ENCODE measurements around the gene CAMK2D. TPM values are rescaled to one million over a fixed set of nuclear protein-coding genes. Genes with fewer than 3 reads are reported as not detected.

CAMK2D gene
- total RNA-seq, 1 donor: 207 TPM

DNA sequence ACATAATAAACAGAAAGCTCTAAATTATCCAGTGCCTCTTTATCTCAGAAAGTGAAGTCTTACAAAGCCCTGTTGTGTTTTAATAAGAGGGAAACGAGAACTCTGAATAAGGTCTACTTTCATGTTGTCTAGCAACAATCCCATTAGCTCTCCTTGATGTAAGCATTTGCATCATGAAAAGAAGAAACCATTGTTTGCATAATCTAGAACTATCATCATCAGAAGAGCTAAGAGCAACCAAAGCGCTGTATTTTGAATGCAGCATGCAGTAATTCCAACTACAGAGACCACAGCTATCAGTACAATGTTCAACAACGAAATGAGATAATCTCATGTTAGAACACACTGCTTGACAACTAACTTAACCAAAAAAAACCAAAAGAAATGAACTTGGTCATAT lies 257.1 kb downstream of the CAMK2D start:
- no peaks in the 10 kb centered on the region for H4K20me1 ChIP-seq (ENCODE audit: insufficient read depth, low read length)
- H3K4me2 ChIP-seq (ENCODE audit: insufficient read depth, low read length): no peak overlapping the region
- peaks cover 5% of the 10 kb centered on the region for H3K4me1 ChIP-seq (ENCODE audit: insufficient read depth, low read length)
- H2AFZ ChIP-seq (ENCODE audit: low read length): no peak overlapping the region
- peaks cover 38% of the 10 kb centered on the region for H3K36me3 ChIP-seq (ENCODE audit: insufficient read depth, low read length)
- no peak overlapping the region for H3K4me3 ChIP-seq (ENCODE audit: insufficient read depth, low read length)
- DNase-seq (ENCODE audit: insufficient read length, low spot score, missing footprints): no peak
- H3K27ac ChIP-seq (ENCODE audit: low read depth, low read length): no peak overlapping the region
- TF ChIP-seq, protein P1, sequence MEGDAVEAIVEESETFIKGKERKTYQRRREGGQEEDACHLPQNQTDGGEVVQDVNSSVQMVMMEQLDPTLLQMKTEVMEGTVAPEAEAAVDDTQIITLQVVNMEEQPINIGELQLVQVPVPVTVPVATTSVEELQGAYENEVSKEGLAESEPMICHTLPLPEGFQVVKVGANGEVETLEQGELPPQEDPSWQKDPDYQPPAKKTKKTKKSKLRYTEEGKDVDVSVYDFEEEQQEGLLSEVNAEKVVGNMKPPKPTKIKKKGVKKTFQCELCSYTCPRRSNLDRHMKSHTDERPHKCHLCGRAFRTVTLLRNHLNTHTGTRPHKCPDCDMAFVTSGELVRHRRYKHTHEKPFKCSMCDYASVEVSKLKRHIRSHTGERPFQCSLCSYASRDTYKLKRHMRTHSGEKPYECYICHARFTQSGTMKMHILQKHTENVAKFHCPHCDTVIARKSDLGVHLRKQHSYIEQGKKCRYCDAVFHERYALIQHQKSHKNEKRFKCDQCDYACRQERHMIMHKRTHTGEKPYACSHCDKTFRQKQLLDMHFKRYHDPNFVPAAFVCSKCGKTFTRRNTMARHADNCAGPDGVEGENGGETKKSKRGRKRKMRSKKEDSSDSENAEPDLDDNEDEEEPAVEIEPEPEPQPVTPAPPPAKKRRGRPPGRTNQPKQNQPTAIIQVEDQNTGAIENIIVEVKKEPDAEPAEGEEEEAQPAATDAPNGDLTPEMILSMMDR (IDR thresholded peaks at IDR 0.05; ENCODE audit: extremely low read depth, low read depth, low read length): no peak
- H3K79me2 ChIP-seq (ENCODE audit: insufficient read depth, low read length): peaks cover 2% of the 10 kb centered on the region
- H3K9me3 ChIP-seq (ENCODE audit: low read depth, low read length): no peaks in the 10 kb centered on the region
- H3K27me3 ChIP-seq (ENCODE audit: insufficient read depth, low read length): no peaks in the 10 kb centered on the region

DNA sequence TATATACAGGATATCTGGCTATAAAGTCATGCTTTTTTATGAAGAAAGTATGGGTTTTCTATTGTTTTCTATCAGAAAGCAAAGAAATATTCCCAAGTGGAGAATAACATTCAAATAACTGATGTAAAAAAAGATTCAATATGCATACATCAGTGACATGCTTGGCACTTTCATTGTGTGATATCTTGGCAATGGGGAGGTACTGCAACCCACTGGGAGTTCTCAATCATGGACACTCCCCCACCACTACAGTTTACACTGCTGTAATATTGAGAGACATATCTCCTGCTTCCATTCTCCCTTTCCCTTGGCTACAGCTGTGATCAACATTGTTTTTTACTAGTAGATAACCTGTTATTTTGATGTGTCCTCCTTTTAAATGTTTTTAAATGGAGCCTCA lies 257.8 kb downstream of the CAMK2D start:
- peaks cover 37% of the 10 kb centered on the region for H3K36me3 ChIP-seq (ENCODE audit: insufficient read depth, low read length)
- H3K4me3 ChIP-seq (ENCODE audit: insufficient read depth, low read length): no peak overlapping the region
- H3K27ac ChIP-seq (ENCODE audit: low read depth, low read length): no peak overlapping the region
- H3K4me2 ChIP-seq (ENCODE audit: insufficient read depth, low read length): no peak overlapping the region
- peaks cover 2% of the 10 kb centered on the region for H3K79me2 ChIP-seq (ENCODE audit: insufficient read depth, low read length)
- TF ChIP-seq, protein P1 (IDR thresholded peaks at IDR 0.05; ENCODE audit: extremely low read depth, low read depth, low read length): no peak
- H2AFZ ChIP-seq (ENCODE audit: low read length): no peak overlapping the region
- no peak for DNase-seq (ENCODE audit: insufficient read length, low spot score, missing footprints)
- H3K27me3 ChIP-seq (ENCODE audit: insufficient read depth, low read length): no peaks in the 10 kb centered on the region
- no peaks in the 10 kb centered on the region for H3K9me3 ChIP-seq (ENCODE audit: low read depth, low read length)
- no peaks in the 10 kb centered on the region for H4K20me1 ChIP-seq (ENCODE audit: insufficient read depth, low read length)
- peaks cover 5% of the 10 kb centered on the region for H3K4me1 ChIP-seq (ENCODE audit: insufficient read depth, low read length)

DNA sequence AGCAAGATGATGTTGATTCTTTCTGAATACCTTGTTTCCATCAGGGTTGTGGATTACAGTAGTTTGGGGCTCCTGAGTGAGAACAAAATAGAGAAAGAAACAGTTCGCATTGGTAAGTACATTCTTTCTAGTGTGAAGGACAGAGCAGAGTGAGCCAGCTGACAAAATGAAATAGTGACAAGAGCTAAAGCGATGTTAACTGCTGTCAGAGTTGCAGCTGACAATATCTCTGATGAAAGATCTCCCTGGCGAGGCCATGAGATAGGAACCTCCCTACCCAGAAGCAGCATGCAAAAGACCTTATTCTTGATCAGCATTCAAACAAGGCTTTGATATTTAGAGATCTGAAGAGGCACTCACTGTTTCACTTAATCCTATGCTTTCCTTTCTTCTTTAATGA lies 258.6 kb downstream of the CAMK2D start:
- DNase-seq (ENCODE audit: insufficient read length, low spot score, missing footprints): no peak
- Histone ChIP-seq H3K79me2 (ENCODE audit: insufficient read depth, low read length) (peaks cover 2% of the 10 kb centered on the region), H2AFZ (ENCODE audit: low read length) (no peak overlapping the region), H3K4me3 (ENCODE audit: insufficient read depth, low read length) (no peak overlapping the region), H3K27ac (ENCODE audit: low read depth, low read length) (no peak overlapping the region), H3K4me1 (ENCODE audit: insufficient read depth, low read length) (peaks cover 5% of the 10 kb centered on the region), H3K27me3 (ENCODE audit: insufficient read depth, low read length) (no peaks in the 10 kb centered on the region), H3K36me3 (ENCODE audit: insufficient read depth, low read length) (peaks cover 38% of the 10 kb centered on the region), H3K9me3 (ENCODE audit: low read depth, low read length) (no peaks in the 10 kb centered on the region), H4K20me1 (ENCODE audit: insufficient read depth, low read length) (no peaks in the 10 kb centered on the region), H3K4me2 (ENCODE audit: insufficient read depth, low read length) (no peak overlapping the region)
- TF ChIP-seq, protein P1 (IDR thresholded peaks at IDR 0.05; ENCODE audit: extremely low read depth, low read depth, low read length): no peak

DNA sequence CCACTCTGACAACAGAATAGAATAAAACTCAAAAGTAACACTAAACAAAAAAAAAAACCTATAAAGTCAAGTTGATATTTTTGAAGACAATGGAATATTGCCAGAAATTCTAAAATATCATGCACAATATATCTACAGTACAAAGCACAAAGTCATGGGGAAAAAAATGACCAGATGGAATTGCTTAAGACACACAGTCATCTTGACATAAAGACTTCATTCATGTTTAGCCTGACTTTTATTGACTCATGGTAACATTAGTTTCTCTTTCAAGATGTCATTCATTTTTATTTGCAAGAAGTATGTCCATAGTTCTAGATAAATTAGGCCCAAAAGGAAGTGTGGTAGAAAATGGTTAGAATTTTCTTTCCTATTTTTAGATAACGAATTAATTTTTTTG lies 259.1 kb downstream of the CAMK2D start:
- H4K20me1 ChIP-seq (ENCODE audit: insufficient read depth, low read length): no peaks in the 10 kb centered on the region
- peaks cover 5% of the 10 kb centered on the region for H3K4me1 ChIP-seq (ENCODE audit: insufficient read depth, low read length)
- no peak overlapping the region for H2AFZ ChIP-seq (ENCODE audit: low read length)
- H3K4me2 ChIP-seq (ENCODE audit: insufficient read depth, low read length): no peak overlapping the region
- H3K36me3 ChIP-seq (ENCODE audit: insufficient read depth, low read length): peaks cover 41% of the 10 kb centered on the region
- DNase-seq (ENCODE audit: insufficient read length, low spot score, missing footprints): no peak
- no peak overlapping the region for H3K4me3 ChIP-seq (ENCODE audit: insufficient read depth, low read length)
- no peaks in the 10 kb centered on the region for H3K27me3 ChIP-seq (ENCODE audit: insufficient read depth, low read length)
- peaks cover 2% of the 10 kb centered on the region for H3K79me2 ChIP-seq (ENCODE audit: insufficient read depth, low read length)
- TF ChIP-seq, protein P1 (IDR thresholded peaks at IDR 0.05; ENCODE audit: extremely low read depth, low read depth, low read length): no peak
- no peaks in the 10 kb centered on the region for H3K9me3 ChIP-seq (ENCODE audit: low read depth, low read length)
- H3K27ac ChIP-seq (ENCODE audit: low read depth, low read length): no peak overlapping the region

Measured in osteoblast (primary cell).